GM19372 (cell line): ENCODE measurements around the gene CLIP4.
"Not testable (repeated sequence)": the region's sequence is repeated elsewhere in the genome, so short reads cannot be mapped to it uniquely, and the experiment has no call there.

ENCODE experiments used
- ATAC-seq: cut with Tn5 transposase; IDR thresholded peaks from one replicate; pipeline ENCODE4 v1.9.1; 2021; ENCODE audit warnings: mild to moderate bottlenecking, low read depth, moderate library complexity; ENCODE audit not compliant: unreplicated experiment

The CLIP4 gene

GRCh38 chr2:29114946-29115609, at the start of gene CLIP4:
Gene CLIP4, plus strand, starts transcription at chr2:29115415. Its CDS starts 5,974 bp downstream, at chr2:29121389.
- ATAC-seq: peak; percentile 56

GRCh38 chr2:29066271-29066860, 48.8 kb upstream of the CLIP4 start:
- ATAC-seq: no peak

GRCh38 chr2:29066997-29067605, 48.1 kb upstream of the CLIP4 start:
- no peak for ATAC-seq

- ATAC-seq: no peak
Observed at GRCh38 chr2:29068513-29068912, 46.7 kb upstream of the CLIP4 start.

GRCh38 chr2:29070526-29070925, 44.7 kb upstream of the CLIP4 start:
- no peak for ATAC-seq

GRCh38 chr2:29071032-29071975, 43.9 kb upstream of the CLIP4 start:
- ATAC-seq: no peak

- ATAC-seq: no peak
Observed at GRCh38 chr2:29072251-29072650, 43.0 kb upstream of the CLIP4 start.

- no peak for ATAC-seq
Observed at GRCh38 chr2:29072971-29073725, 42.1 kb upstream of the CLIP4 start.

GRCh38 chr2:29073933-29074332, 41.3 kb upstream of the CLIP4 start:
- no peak for ATAC-seq

- ATAC-seq: no peak
Observed at GRCh38 chr2:29074411-29074810, 40.8 kb upstream of the CLIP4 start, which contains the start of gene PCARE. Gene PCARE, minus strand, starts transcription at chr2:29074523. Its CDS starts 262 bp downstream, at chr2:29074261.

- no peak for ATAC-seq
Observed at GRCh38 chr2:29075894-29076705, 39.1 kb upstream of the CLIP4 start.

- no peak for ATAC-seq
Observed at GRCh38 chr2:29079887-29080286, 35.3 kb upstream of the CLIP4 start.

- no peak for ATAC-seq
Observed at GRCh38 chr2:29080886-29081743, 34.1 kb upstream of the CLIP4 start.

- ATAC-seq: no peak
Observed at GRCh38 chr2:29082804-29083495, 32.3 kb upstream of the CLIP4 start.

GRCh38 chr2:29084554-29084953, 30.7 kb upstream of the CLIP4 start:
- ATAC-seq: no peak

- ATAC-seq: not testable (repeated sequence)
Observed at GRCh38 chr2:29090311-29090710, 24.9 kb upstream of the CLIP4 start.

GRCh38 chr2:29096969-29097368, 18.2 kb upstream of the CLIP4 start:
- ATAC-seq: no peak

GRCh38 chr2:29097569-29097968, 17.6 kb upstream of the CLIP4 start:
- ATAC-seq: no peak
